Ishikawa (cell line): ENCODE data around the gene LPGAT1.

Source experiments
- CEBPB ChIP-seq: IDR thresholded peaks from 2 replicates; pipeline ENCODE4 v1.6.1; 2012
- CREB1 ChIP-seq: IDR thresholded peaks from 2 replicates; pipeline ENCODE4 v1.6.1; 2012; ENCODE audit warnings: low read depth
- EGR1 ChIP-seq: IDR thresholded peaks from 2 replicates; pipeline ENCODE4 v1.6.1; 2012
- EP300 ChIP-seq: IDR thresholded peaks from 2 replicates; pipeline ENCODE4 v1.6.1; 2012; ENCODE audit warnings: borderline replicate concordance
- FOXM1 ChIP-seq: IDR thresholded peaks from 2 replicates; pipeline ENCODE4 v1.6.1; 2012; ENCODE audit warnings: low read depth, borderline replicate concordance
- NFIC ChIP-seq: IDR thresholded peaks from 2 replicates; pipeline ENCODE4 v1.6.1; 2012
- RAD21 ChIP-seq: IDR thresholded peaks from 2 replicates; pipeline ENCODE4 v1.6.1; 2012; ENCODE audit warnings: low read depth
- TAF1 ChIP-seq: IDR thresholded peaks from 2 replicates; pipeline ENCODE4 v1.6.1; 2012; ENCODE audit warnings: low read depth, mild to moderate bottlenecking
- TCF12 ChIP-seq: IDR thresholded peaks from 2 replicates; pipeline ENCODE4 v1.6.1; 2012; ENCODE audit warnings: low read depth
- TEAD4 ChIP-seq: IDR thresholded peaks from 2 replicates; pipeline ENCODE4 v1.6.1; 2012
- YY1 ChIP-seq: IDR thresholded peaks from 2 replicates; pipeline ENCODE4 v1.6.1; 2012; ENCODE audit warnings: low read depth
- ZBTB7A ChIP-seq: IDR thresholded peaks from 2 replicates; pipeline ENCODE4 v1.6.1; 2012; ENCODE audit warnings: low read depth
- TF ChIP-seq, protein P1 (sequence below): IDR thresholded peaks from 2 replicates; pipeline ENCODE4 v1.6.1; 2012; ENCODE audit warnings: low read depth, mild to moderate bottlenecking
- TF ChIP-seq, protein P2 (sequence below): IDR thresholded peaks from 2 replicates; pipeline ENCODE4 v1.6.1; 2012
- TF ChIP-seq, protein P3 (sequence below): IDR thresholded peaks from 2 replicates; pipeline ENCODE4 v1.6.1; 2012

LPGAT1 gene

DNA sequence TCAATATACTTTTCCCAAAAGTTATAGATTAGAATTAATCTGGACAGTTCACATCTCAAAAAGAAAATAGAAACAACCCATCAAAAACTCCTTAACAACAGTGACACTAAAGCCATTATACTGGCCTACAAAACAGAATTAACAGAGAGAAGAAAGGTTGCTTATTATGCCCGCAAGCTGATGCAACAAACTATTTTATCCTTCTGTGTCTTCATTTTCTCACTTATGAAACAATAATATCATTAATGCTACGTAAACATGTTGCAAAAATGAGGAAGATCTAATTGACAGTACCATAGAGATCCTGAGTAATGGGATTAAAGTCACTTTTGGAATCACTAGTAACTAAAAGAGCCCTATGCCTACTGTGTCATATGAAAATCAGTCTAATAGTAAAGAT is 32.6 kb downstream of the LPGAT1 start:
- TF ChIP-seq, protein P1, sequence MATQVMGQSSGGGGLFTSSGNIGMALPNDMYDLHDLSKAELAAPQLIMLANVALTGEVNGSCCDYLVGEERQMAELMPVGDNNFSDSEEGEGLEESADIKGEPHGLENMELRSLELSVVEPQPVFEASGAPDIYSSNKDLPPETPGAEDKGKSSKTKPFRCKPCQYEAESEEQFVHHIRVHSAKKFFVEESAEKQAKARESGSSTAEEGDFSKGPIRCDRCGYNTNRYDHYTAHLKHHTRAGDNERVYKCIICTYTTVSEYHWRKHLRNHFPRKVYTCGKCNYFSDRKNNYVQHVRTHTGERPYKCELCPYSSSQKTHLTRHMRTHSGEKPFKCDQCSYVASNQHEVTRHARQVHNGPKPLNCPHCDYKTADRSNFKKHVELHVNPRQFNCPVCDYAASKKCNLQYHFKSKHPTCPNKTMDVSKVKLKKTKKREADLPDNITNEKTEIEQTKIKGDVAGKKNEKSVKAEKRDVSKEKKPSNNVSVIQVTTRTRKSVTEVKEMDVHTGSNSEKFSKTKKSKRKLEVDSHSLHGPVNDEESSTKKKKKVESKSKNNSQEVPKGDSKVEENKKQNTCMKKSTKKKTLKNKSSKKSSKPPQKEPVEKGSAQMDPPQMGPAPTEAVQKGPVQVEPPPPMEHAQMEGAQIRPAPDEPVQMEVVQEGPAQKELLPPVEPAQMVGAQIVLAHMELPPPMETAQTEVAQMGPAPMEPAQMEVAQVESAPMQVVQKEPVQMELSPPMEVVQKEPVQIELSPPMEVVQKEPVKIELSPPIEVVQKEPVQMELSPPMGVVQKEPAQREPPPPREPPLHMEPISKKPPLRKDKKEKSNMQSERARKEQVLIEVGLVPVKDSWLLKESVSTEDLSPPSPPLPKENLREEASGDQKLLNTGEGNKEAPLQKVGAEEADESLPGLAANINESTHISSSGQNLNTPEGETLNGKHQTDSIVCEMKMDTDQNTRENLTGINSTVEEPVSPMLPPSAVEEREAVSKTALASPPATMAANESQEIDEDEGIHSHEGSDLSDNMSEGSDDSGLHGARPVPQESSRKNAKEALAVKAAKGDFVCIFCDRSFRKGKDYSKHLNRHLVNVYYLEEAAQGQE, result no peak

DNA sequence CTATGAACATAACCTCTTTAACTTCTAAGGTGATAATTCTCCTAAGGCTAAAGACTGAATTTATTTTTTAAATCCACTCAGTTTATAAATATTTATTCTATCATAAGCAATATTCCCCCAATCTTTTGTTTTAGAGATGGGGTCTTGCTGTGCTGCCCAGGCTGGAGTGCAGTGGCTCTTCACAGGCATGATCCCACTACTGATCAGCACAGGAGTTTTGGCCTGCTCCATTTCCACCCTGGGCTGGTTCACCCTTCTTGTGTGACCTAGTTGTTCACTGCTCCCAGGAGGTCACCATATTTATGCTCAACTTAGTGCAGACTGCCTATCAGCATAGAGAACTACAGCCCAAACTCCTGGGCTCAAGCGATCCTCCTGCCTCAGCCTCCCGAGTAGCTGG is 38.6 kb downstream of the LPGAT1 start:
- TF ChIP-seq TCF12, result no peak
- TF ChIP-seq CEBPB, result no peak
- TF ChIP-seq FOXM1, result no peak
- no peak for TF ChIP-seq EP300
- no peak for TF ChIP-seq ZBTB7A
- no peak for TF ChIP-seq EGR1
- TF ChIP-seq, protein P2, sequence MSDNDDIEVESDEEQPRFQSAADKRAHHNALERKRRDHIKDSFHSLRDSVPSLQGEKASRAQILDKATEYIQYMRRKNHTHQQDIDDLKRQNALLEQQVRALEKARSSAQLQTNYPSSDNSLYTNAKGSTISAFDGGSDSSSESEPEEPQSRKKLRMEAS, result no peak
- TF ChIP-seq, protein P3, sequence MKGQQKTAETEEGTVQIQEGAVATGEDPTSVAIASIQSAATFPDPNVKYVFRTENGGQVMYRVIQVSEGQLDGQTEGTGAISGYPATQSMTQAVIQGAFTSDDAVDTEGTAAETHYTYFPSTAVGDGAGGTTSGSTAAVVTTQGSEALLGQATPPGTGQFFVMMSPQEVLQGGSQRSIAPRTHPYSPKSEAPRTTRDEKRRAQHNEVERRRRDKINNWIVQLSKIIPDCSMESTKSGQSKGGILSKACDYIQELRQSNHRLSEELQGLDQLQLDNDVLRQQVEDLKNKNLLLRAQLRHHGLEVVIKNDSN, result no peak
- no peak for TF ChIP-seq YY1

- TF ChIP-seq EGR1 (no peak), NFIC (no peak), ZBTB7A (no peak), TAF1 (no peak), TCF12 (no peak), FOXM1 (no peak), TEAD4 (no peak), CREB1 (no peak), YY1 (no peak), RAD21 (no peak), CEBPB (no peak), EP300 (no peak)
- TF ChIP-seq, protein P2, result no peak
- TF ChIP-seq, protein P3, result no peak
- TF ChIP-seq, protein P1, result no peak
Observed at GRCh38 chr1:211789641-211790464, 40.7 kb downstream of the LPGAT1 start.

DNA sequence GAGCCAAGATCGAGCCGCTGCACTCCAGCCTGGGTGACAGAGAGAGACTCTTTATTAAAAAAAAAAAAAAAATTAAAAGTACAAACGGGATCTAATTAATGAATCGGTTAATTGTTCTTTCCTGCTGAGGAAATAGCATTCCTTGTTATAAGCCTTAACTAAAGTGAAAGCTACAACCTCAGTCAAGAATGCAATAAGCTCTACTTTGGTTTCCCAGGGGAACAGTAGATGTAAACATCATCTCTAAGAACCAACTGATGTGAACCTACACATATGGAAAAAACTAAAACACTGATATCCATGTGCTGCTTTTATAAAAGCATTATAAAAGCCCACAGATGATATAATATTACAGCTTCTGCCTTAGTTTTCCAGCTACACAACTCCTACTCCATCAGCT is 41.9 kb downstream of the LPGAT1 start:
- TF ChIP-seq NFIC (no peak), CEBPB (no peak), RAD21 (no peak), EP300 (no peak), EGR1 (no peak), FOXM1 (no peak), TCF12 (no peak), TEAD4 (no peak)

DNA sequence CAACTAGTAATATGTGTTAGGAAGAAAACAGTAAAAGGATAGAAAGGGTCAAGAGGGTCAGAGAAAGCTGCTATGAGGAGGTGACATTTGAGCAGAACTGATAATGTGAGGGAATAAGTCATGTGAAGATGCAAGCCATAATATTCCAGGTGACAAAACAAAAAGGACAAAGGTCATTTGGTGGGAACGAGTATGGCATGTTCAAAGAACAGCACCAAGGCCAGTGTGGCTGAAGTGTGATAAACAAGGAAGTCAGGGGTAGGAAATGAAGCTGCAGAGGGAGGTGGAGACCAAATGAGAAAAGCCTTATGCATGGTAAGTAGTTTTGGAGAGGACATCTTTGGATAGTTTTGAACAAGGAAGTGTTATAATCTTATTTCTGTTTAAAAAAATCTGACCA is 46.7 kb downstream of the LPGAT1 start:
- TF ChIP-seq TCF12 (no peak), CREB1 (no peak), TEAD4 (no peak), EGR1 (no peak), YY1 (no peak), RAD21 (no peak), EP300 (no peak), CEBPB (no peak), TAF1 (no peak), ZBTB7A (no peak), FOXM1 (no peak), NFIC (no peak)
- TF ChIP-seq, protein P1, result no peak
- TF ChIP-seq, protein P3, result no peak
- TF ChIP-seq, protein P2, result no peak
